GM12878 (cell line): ENCODE data around the gene SEMA3D. TPM values are rescaled to one million over a fixed set of nuclear protein-coding genes. Genes with fewer than 3 reads are reported as not detected.

Experiments used
- ATAC-seq: fragments of 200-7000 bp; cut with Tn5 transposase; 3 replicates; pipeline ENCODE4 v1.9.1; 2020; ENCODE audit warnings: mild to moderate bottlenecking, moderate library complexity
- BruUV-seq: library from RNA; stranded (reverse); fragments of 400-500 nt; replicated peaks from 2 replicates; lab custom pipeline; 2021; lab: Mats Ljungman, UMichigan
- CTCF ChIA-PET: fragments of 300-600 bp; sonication (Branson Sonifier 250); formaldehyde crosslinking; extraction: SDS; loops from one replicate; lab custom pipeline; 2021; ENCODE audit warnings: inconsistent platforms; lab: Yijun Ruan, JAX
- POLR2A ChIA-PET: fragments of 350-600 bp; formaldehyde crosslinking; extraction: SDS; loops from one replicate; lab custom pipeline; 2021; ENCODE audit warnings: inconsistent platforms; lab: Charles Lee
- RAD21 ChIA-PET: fragments of 300-600 bp; sonication (Branson Sonifier 250); formaldehyde crosslinking; loops from one replicate; lab custom pipeline; 2023; ENCODE audit warnings: antibody characterized with exemption; ENCODE audit not compliant: unreplicated experiment; lab: Charles Lee
- SMC1A ChIA-PET: fragments of 300-600 bp; sonication (Branson Sonifier 250); formaldehyde crosslinking; loops from one replicate; lab custom pipeline; 2023; ENCODE audit not compliant: unreplicated experiment, uncharacterized antibody; lab: Charles Lee
- DNase-seq: peaks from one replicate; pipeline ENCODE4 v3.0.0-alpha.2; 2011; ENCODE audit warnings: low read depth, low spot score
- FAIRE-seq: peaks from 3 replicates; lab custom pipeline; 2011; peaks lifted over from hg19 to GRCh38; lab: Jason Lieb, UNC
- H2AFZ ChIP-seq: 2 replicates; pipeline ENCODE4 v1.6.0; 2011; ENCODE audit warnings: low read depth, low read length, control low read depth; ENCODE audit not compliant: control insufficient read depth
- H3K27ac ChIP-seq: 2 replicates; pipeline ENCODE4 v1.5.1; 2011; ENCODE audit warnings: control low read depth; ENCODE audit not compliant: control insufficient read depth, insufficient read depth
- H3K27me3 ChIP-seq, 2 experiments: replicated peaks in 1 of 2; 2 replicates each; pipeline versions ENCODE4 v1.6.0 to v1.6.1; 2011; ENCODE audit warnings: low read length in 1 of 2; ENCODE audit not compliant: control insufficient read depth in 2 of 2, insufficient read depth in 2 of 2
- H3K36me3 ChIP-seq, 2 experiments: 2 replicates each; pipeline ENCODE4 v1.5.1; 2011; ENCODE audit warnings: low read length in 1 of 2; ENCODE audit not compliant: control insufficient read depth in 2 of 2, insufficient read depth in 2 of 2
- H3K4me1 ChIP-seq: 2 replicates; pipeline ENCODE4 v1.6.1; 2011; ENCODE audit warnings: mild to moderate bottlenecking, low read length, moderate library complexity, mixed read lengths; ENCODE audit not compliant: control insufficient read depth, insufficient read depth
- H3K4me2 ChIP-seq: 2 replicates; pipeline ENCODE4 v1.6.0; 2011; ENCODE audit warnings: control low read depth; ENCODE audit not compliant: control insufficient read depth, insufficient read depth
- H3K4me3 ChIP-seq: fragments of 200-600 bp; sonication (generic); 2 replicates; pipeline ENCODE4 v1.5.1; 2016
- H3K79me2 ChIP-seq: 2 replicates; pipeline ENCODE4 v1.6.0; 2011; ENCODE audit warnings: low read length; ENCODE audit not compliant: control insufficient read depth, insufficient read depth
- H3K9ac ChIP-seq: 2 replicates; pipeline ENCODE4 v1.8.0; 2011; ENCODE audit warnings: low read length, control low read depth, mixed read lengths; ENCODE audit not compliant: control insufficient read depth, insufficient read depth
- H3K9me3 ChIP-seq: replicated peaks from 3 replicates; pipeline ENCODE4 v1.5.1; 2011; ENCODE audit warnings: mild to moderate bottlenecking, low read length; ENCODE audit not compliant: control insufficient read depth, insufficient read depth
- H4K20me1 ChIP-seq: 2 replicates; pipeline ENCODE4 v1.6.0; 2011; ENCODE audit not compliant: control insufficient read depth, insufficient read depth
- CHD2 ChIP-seq: IDR thresholded peaks from 2 replicates; pipeline ENCODE4 v1.6.1; 2011; ENCODE audit warnings: low read depth, low read length, improper control_type of control experiment, borderline replicate concordance
- IRF4 ChIP-seq: IDR thresholded peaks from 2 replicates; pipeline ENCODE4 v1.6.1; 2011; ENCODE audit warnings: low read depth, low read length
- JUNB ChIP-seq: IDR thresholded peaks from 2 replicates; pipeline ENCODE4 v1.6.1; 2016; ENCODE audit warnings: antibody characterized with exemption, mild to moderate bottlenecking
- NR2C2 ChIP-seq: IDR thresholded peaks from 2 replicates; pipeline ENCODE4 v1.6.1; 2011; ENCODE audit warnings: borderline replicate concordance, low read depth; ENCODE audit not compliant: control insufficient read depth, insufficient read length
- NR2F1 ChIP-seq: fragments of 450-650 bp; conservative IDR thresholded peaks from 2 replicates; pipeline ENCODE4 v1.6.1; 2017; ENCODE audit warnings: mild to moderate bottlenecking
- PAX5 ChIP-seq: IDR thresholded peaks from 2 replicates; pipeline ENCODE4 v1.6.1; 2011; ENCODE audit warnings: low read depth, low read length, borderline replicate concordance
- POLR2AphosphoS2 ChIP-seq: IDR thresholded peaks from 2 replicates; pipeline ENCODE4 v1.6.1; 2011; ENCODE audit warnings: low read depth, mild to moderate bottlenecking, low read length, improper control_type of control experiment, moderate library complexity
- SIX5 ChIP-seq: IDR thresholded peaks from 2 replicates; pipeline ENCODE4 v1.6.1; 2011; ENCODE audit warnings: mild to moderate bottlenecking, low read depth, low read length, moderate library complexity; ENCODE audit not compliant: severe bottlenecking
- SREBF2 ChIP-seq: IDR thresholded peaks from 2 replicates; pipeline ENCODE4 v1.6.1; 2012; ENCODE audit warnings: mild to moderate bottlenecking, low read length
- ZNF217 ChIP-seq: fragments of 450-650 bp; IDR thresholded peaks from 2 replicates; pipeline ENCODE4 v1.6.1; 2017; ENCODE audit warnings: antibody characterized with exemption, mild to moderate bottlenecking
- WGBS: methylation state at CpG from one replicate; pipeline ENCODE4 v1.1.6; 2016; ENCODE audit warnings: low lambda C conversion rate; ENCODE audit not compliant: insufficient replicate concordance, insufficient coverage; ENCODE audit errors: missing lambda C conversion rate; 5-methylcytosine and 5-hydroxymethylcytosine counted together
- in situ Hi-C: fragments of 300-500 bp; cut with MboI; formaldehyde crosslinking; loops from 9 replicates; pipeline ENCODE4 v1.14.3; 2018; ENCODE audit warnings: mixed read lengths
- intact Hi-C: fragments of 100-400 bp; cut with micrococcal nuclease; formaldehyde crosslinking; loops from one replicate; pipeline ENCODE4 v1.14.2; 2022; ENCODE audit not compliant: unreplicated experiment
- polyA plus RNA-seq, 11 experiments: library from polyadenylated mRNA; depleted of rRNA in 4 of 11; unstranded in 6 of 11; stranded (reverse) in 5 of 11; fragments of >200 nt; fragmentation: Nextera tagmentation in 4 of 11; fragmentation: Illumina TruSeq in 1 of 11; extraction: Ambion mirVana in 4 of 11; extraction: Trizol in 1 of 11; gene quantifications; 1 replicate in 1 of 11; 2 replicates in 10 of 11; pipeline versions ENCODE4 v1.2.1 to v1.2.3, GENCODE V29; 2011 to 2016; ENCODE audit warnings: inconsistent platforms in 2 of 11, missing spikeins in 2 of 11, low read depth in 1 of 11
- total RNA-seq, 4 experiments: library from RNA; depleted of rRNA in 3 of 4; stranded (reverse); fragments of >200 nt in 3 of 4; fragmentation: Illumina TruSeq in 1 of 4; extraction: Trizol in 1 of 4; gene quantifications; 2 replicates each; pipeline versions ENCODE4 v1.2.1 to v1.2.3, GENCODE V29; 2013 to 2021

The SEMA3D gene
- total and polyA plus RNA-seq, 10 of the 15 experiments (the other 5 are each of a cell fraction or from before 2014, with no cell fraction given): 0.04 TPM; not detected in 9

DNA sequence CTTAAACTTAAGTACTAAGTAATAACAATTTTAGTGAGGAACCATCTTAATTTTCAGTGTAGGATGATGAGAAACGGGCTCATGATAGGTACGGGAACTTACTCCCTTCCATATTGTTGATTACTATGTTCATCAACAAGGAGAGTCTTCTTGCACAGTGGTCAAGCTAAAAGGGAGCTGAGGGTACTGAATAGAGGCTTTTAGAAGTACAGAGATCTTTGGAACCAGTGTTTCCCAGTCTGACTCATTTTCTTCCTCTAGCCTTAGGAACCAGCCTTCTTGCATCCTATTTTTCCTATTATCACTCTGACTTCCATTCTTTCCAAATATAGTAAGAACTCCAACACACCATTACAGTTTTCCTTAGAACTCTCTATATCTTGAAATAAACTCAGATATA is 17.6 kb upstream of the SEMA3D start:
- SMC1A ChIA-PET: interaction anchor here (0.8 to 1.3 kb wide), 3 partner anchors 8 to 91 kb away, joined by 3 to 5 read pairs (median 3); no protein-coding TSS in a partner anchor

DNA sequence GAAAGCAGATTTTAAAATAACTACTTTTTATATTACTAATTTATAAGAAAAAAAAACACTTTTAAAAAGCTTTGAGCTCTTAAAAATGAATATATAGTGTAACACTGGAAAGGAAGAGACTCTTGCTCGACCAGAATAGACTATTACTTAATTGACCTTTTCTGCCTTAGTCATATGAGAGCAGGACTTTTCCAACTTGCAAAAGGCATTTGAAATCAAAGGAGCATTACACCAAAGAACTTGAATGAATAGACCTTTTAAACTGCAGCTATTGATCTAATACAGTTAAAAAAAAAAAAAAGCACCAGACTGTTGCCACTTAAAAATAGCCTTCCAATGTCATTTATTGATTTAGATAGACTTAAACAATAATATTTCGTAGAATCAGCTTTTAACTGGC is 17.2 kb upstream of the SEMA3D start:
- Histone ChIP-seq H3K79me2 (no peaks in the 10 kb centered on the region), H3K27ac (no peak overlapping the region), H3K4me1 (no peaks in the 10 kb centered on the region), H3K27me3 (no peaks in the 10 kb centered on the region), H3K4me3 (no peak overlapping the region), H4K20me1 (no peaks in the 10 kb centered on the region), H3K36me3 (no peaks in the 10 kb centered on the region), H2AFZ (no peak overlapping the region), H3K4me2 (no peak overlapping the region), H3K9ac (no peak overlapping the region), H3K9me3 (no peaks in the 10 kb centered on the region)
- 2% methylated on average over 2 of the region's 2 CpGs for WGBS
- RAD21 ChIA-PET: no interaction called here
- DNase-seq (no peak), FAIRE-seq (no peak), ATAC-seq (no peak)
- no TSS peak for BruUV-seq
- in situ Hi-C loops (no loop called here), intact Hi-C loops (no loop called here)
- POLR2A ChIA-PET: interaction anchor here (0.7 kb wide), 1 partner anchor 1245 kb away, joined by 3 read pairs; no protein-coding TSS in a partner anchor
- CTCF ChIA-PET: no interaction called here
- SMC1A ChIA-PET: interaction anchor here (1.1 to 1.3 kb wide), 2 partner anchors 9 to 13 kb away, joined by 3 read pairs; no protein-coding TSS in a partner anchor
- no peak for TF ChIP-seq SREBF2
- no peak for TF ChIP-seq PAX5
- no peak for TF ChIP-seq SIX5
- TF ChIP-seq NR2F1: no peak
- no peak for TF ChIP-seq CHD2
- no peak for TF ChIP-seq POLR2AphosphoS2
- no peak for TF ChIP-seq ZNF217
- no peak for TF ChIP-seq IRF4
- no peak for TF ChIP-seq JUNB
- no peak for TF ChIP-seq NR2C2

More for the DNA sequence above, 17.6 kb upstream of the SEMA3D start:
- no peak overlapping the region for H2AFZ ChIP-seq
- H4K20me1 ChIP-seq: no peaks in the 10 kb centered on the region
- no peaks in the 10 kb centered on the region for H3K27me3 ChIP-seq
- intact Hi-C loops (no loop called here), in situ Hi-C loops (no loop called here)
- BruUV-seq: no TSS peak
- ATAC-seq: no peak
- no peak overlapping the region for H3K4me2 ChIP-seq
- no peak for TF ChIP-seq NR2F1
- TF ChIP-seq, all 136 proteins: peak for 0
- ChIA-PET RAD21 (no interaction called here), CTCF (no interaction called here), POLR2A (no interaction called here)
- Histone ChIP-seq H3K9ac (no peak overlapping the region), H3K79me2 (no peaks in the 10 kb centered on the region), H3K4me3 (no peak overlapping the region), H3K36me3 (no peaks in the 10 kb centered on the region), H3K9me3 (no peaks in the 10 kb centered on the region), H3K4me1 (no peaks in the 10 kb centered on the region), H3K27ac (no peak overlapping the region)
- no peak for DNase-seq
- WGBS: 37% methylated on average over 2 of the region's 2 CpGs
- no peak for FAIRE-seq
